Body of pancreas (tissue), 4 donors: ENCODE results near the gene C4B. TPM values are rescaled to one million over a fixed set of nuclear protein-coding genes. Genes with fewer than 3 reads are reported as not detected.

Source experiments
- ATAC-seq: fragments of 150-250 bp; one replicate; pipeline ENCODE4 v1.9.1; 2016
- DNase-seq, 4 donors: peaks; one replicate each; pipeline ENCODE4 v3.0.0-alpha.2; 2019
- H3K27ac ChIP-seq, 4 donors: fragments of 200-600 bp; sonication (generic); 1 replicate in 3 of 4; 2 replicates in 1 of 4; pipeline versions ENCODE4 v1.5.1 to v1.6.1; 2016 to 2019; ENCODE audit warnings: mild to moderate bottlenecking in 1 of 4, mixed read lengths in 1 of 4, moderate library complexity in 1 of 4
- H3K27me3 ChIP-seq, 2 donors: fragments of 200-600 bp; sonication (generic); one replicate each; pipeline ENCODE4 v1.6.0; 2016; ENCODE audit warnings: mild to moderate bottlenecking in 1 of 2
- H3K36me3 ChIP-seq, 2 donors: fragments of 200-600 bp; sonication (generic); replicated peaks in 1 of 2; 2 replicates each; pipeline ENCODE4 v1.5.1; 2016; ENCODE audit warnings: low read depth in 2 of 2; ENCODE audit not compliant: insufficient read depth in 1 of 2
- H3K4me1 ChIP-seq: fragments of 200-600 bp; sonication (generic); one replicate; pipeline ENCODE4 v1.6.0; 2016
- H3K4me3 ChIP-seq, 2 donors: fragments of 200-600 bp; sonication (generic); 1 replicate in 1 of 2; 2 replicates in 1 of 2; pipeline ENCODE4 v1.5.1; 2016 to 2019
- H3K9me3 ChIP-seq, 3 donors: fragments of 200-600 bp; sonication (generic); 1 replicate in 2 of 3; 2 replicates in 1 of 3; pipeline ENCODE4 v1.5.1; 2016
- POLR2A ChIP-seq, 3 donors: fragments of 450-650 bp; IDR thresholded peaks; one replicate each; pipeline ENCODE4 v1.6.1; 2016; ENCODE audit warnings: antibody characterized with exemption in 3 of 3, mild to moderate bottlenecking in 2 of 3
- WGBS, 2 donors: methylation state at CpG; one replicate each; pipeline ENCODE4 v1.1.5; 2017; 5-methylcytosine and 5-hydroxymethylcytosine counted together
- intact Hi-C: fragments of 100-400 bp; cut with DNase I; formaldehyde crosslinking; loops from one replicate; pipeline ENCODE4 v1.15.1; 2023
- total RNA-seq, 2 donors: library from RNA; depleted of rRNA; stranded (reverse); fragments of >200 nt; gene quantifications; one replicate each; pipeline ENCODE4 v1.1.0, GENCODE V29; 2016
- TF ChIP-seq, protein P1 (sequence below), 7 experiments: fragments of 450-650 bp in 4 of 7; fragments of 200-600 bp in 3 of 7; sonication (generic) in 3 of 7; IDR thresholded peaks; one replicate each; pipeline ENCODE4 v1.5.1; 2016 to 2019; ENCODE audit warnings: antibody characterized with exemption in 7 of 7

The C4B gene
- total RNA-seq, 2 donors from 2014 or later = 57.7 to 77.3 TPM

DNA sequence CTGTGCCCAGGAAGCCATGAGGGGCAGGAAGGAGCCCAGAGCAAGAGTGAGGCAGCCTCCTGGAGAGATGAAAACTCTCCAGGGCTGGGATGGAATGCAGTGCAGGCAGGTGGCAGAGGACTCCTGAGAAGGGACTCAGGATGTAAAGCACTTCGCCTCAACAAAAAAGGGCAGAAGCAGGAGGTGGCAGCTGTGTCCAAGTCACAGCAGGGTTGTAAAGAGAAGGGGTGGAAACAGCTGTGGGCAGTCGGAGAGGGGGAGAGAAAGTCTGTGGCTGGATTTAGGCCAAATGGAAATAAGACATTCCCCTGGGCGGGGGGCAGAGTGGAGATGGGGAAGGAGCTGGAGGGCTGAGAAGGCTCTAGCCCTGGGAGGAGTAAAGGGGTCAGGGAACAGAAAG is 58.5 kb downstream of the C4B start:
- Histone ChIP-seq H3K36me3 (no peaks in the 10 kb centered on the region), H3K4me3 (no peak overlapping the region), H3K4me1 (no peaks in the 10 kb centered on the region), H3K27ac (no peak overlapping the region), H3K9me3 (no peaks in the 10 kb centered on the region), H3K27me3 (no peaks in the 10 kb centered on the region)
- intact Hi-C loops = no loop called here
- 58 to 63% methylated on average over 3 of the region's 3 CpGs for WGBS, 2 donors
- no peak for ATAC-seq
- DNase-seq = no peak
- TF ChIP-seq, protein P1, sequence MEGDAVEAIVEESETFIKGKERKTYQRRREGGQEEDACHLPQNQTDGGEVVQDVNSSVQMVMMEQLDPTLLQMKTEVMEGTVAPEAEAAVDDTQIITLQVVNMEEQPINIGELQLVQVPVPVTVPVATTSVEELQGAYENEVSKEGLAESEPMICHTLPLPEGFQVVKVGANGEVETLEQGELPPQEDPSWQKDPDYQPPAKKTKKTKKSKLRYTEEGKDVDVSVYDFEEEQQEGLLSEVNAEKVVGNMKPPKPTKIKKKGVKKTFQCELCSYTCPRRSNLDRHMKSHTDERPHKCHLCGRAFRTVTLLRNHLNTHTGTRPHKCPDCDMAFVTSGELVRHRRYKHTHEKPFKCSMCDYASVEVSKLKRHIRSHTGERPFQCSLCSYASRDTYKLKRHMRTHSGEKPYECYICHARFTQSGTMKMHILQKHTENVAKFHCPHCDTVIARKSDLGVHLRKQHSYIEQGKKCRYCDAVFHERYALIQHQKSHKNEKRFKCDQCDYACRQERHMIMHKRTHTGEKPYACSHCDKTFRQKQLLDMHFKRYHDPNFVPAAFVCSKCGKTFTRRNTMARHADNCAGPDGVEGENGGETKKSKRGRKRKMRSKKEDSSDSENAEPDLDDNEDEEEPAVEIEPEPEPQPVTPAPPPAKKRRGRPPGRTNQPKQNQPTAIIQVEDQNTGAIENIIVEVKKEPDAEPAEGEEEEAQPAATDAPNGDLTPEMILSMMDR (IDR thresholded peaks at IDR 0.05) = no peak
- TF ChIP-seq POLR2A (IDR thresholded peaks at IDR 0.05) = no peak

DNA sequence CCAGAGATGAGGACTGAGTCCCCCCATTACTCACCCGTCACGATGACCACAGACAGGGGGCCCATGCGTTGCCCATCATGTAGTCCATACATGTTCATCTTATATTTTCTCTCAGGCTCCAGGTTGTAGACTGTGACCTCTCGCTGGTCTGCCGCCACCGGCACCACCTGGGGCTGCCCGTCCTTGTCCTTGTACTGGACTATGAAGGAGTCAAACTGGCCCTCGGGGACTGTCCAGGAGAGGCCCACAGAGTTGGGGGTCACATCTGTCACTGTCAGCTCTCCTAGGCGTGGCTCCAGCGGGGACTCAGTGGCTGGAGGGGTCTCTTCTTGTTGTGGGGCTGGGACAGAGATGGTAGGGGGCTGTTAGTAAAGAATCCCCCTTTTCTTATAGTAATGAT is 59.0 kb downstream of the C4B start:
- Histone ChIP-seq H3K4me3 (no peak overlapping the region), H3K27ac (no peak overlapping the region), H3K4me1 (no peaks in the 10 kb centered on the region), H3K36me3 (no peaks in the 10 kb centered on the region), H3K9me3 (no peaks in the 10 kb centered on the region), H3K27me3 (no peaks in the 10 kb centered on the region)
- DNase-seq = no peak
- intact Hi-C loops = no loop called here
- ATAC-seq = no peak
- 72 to 76% methylated on average over 10 of the region's 10 CpGs for WGBS, 2 donors
- TF ChIP-seq, protein P1 (IDR thresholded peaks at IDR 0.05) = no peak
- TF ChIP-seq POLR2A (IDR thresholded peaks at IDR 0.05) = no peak

DNA sequence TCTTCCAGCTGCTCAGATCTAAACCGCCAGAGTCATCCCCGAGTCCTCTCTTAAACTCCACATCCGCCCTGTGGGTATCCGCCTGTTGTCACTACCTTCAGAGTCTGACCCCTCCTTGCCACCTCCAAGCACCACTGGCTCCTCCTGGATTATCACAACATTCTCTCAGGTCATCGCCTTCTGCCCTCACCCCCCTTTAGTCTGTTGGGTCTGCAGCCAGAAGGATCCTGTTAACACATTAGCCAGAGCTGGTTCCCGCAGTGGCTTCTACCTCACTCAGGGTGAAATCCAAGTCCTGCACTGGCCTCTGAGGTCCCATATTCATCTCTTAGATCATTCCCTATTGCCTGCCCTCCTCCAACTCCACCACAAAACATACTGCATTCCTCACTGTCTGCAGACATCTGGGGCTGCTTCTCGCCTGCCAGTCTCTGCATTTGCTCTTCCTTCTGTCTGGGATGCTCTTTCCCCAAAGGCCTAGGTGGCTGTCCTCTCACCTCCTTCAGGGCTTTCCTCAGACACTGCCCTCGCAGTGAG is 60.5 kb downstream of the C4B start:
- DNase-seq = no peak
- no peak for ATAC-seq
- intact Hi-C loops = no loop called here
- Histone ChIP-seq H3K4me1 (no peaks in the 10 kb centered on the region), H3K4me3 (no peak overlapping the region), H3K9me3 (no peaks in the 10 kb centered on the region), H3K36me3 (no peaks in the 10 kb centered on the region), H3K27me3 (no peaks in the 10 kb centered on the region), H3K27ac (no peak overlapping the region)
- TF ChIP-seq, protein P1 (IDR thresholded peaks at IDR 0.05) = no peak
- no peak for TF ChIP-seq POLR2A (IDR thresholded peaks at IDR 0.05)
- WGBS, 2 donors = 73 to 81% methylated on average over 8 of the region's 8 CpGs

DNA sequence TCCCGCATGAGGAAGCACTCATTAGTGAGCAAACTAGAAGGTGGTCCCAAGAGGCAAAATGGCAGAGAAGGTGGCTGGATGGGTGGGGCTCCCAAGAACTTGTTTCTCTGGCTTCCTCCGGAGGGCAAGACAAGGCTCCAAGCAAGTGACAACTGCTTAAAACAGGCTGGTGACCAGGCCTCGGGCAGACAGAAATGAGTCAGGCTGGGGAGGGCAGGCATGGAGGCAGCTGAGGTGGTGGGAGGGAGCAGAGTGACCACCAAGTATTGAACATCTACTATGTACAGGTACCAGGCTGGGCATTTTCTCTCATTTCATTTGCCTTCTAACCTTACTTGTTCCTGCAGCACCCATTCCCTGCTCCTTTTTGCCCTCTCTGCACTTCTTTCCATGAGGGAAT is 61.2 kb downstream of the C4B start:
- TF ChIP-seq, protein P1 (IDR thresholded peaks at IDR 0.05) = no peak
- no peak for TF ChIP-seq POLR2A (IDR thresholded peaks at IDR 0.05)
- Histone ChIP-seq H3K27ac (no peak overlapping the region), H3K27me3 (no peaks in the 10 kb centered on the region), H3K36me3 (no peaks in the 10 kb centered on the region), H3K9me3 (no peaks in the 10 kb centered on the region), H3K4me1 (no peaks in the 10 kb centered on the region), H3K4me3 (no peak overlapping the region)
- ATAC-seq = no peak
- intact Hi-C loops = no loop called here
- DNase-seq = no peak
- 49 to 72% methylated on average over 3 of the region's 3 CpGs for WGBS, 2 donors

DNA sequence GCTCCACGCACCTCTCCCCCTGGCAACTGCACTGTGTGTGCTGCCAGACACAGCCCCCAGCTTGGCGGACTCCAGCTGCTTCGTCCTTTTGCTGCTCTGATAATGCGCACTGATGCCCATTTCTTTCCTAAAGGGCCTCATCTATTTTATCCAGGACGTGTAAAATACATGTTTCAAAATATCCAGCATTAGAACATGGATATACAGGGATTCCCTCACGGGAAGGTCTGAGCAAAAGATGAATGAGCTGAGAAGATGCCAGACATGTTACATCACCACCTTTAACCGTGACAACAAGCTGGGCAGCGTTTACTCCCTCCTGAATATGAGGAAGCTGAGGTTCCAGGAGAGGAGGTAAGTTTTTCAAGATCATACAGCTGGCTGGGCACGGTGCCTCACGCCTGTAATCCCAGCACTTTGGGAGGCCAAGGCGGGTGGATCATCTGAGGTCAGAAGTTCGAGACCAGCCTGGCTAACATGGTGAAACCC is 61.8 kb downstream of the C4B start:
- intact Hi-C loops = no loop called here
- Histone ChIP-seq H3K4me1 (no peaks in the 10 kb centered on the region), H3K27ac (no peak overlapping the region), H3K4me3 (no peak overlapping the region), H3K9me3 (no peaks in the 10 kb centered on the region), H3K36me3 (no peaks in the 10 kb centered on the region), H3K27me3 (no peaks in the 10 kb centered on the region)
- TF ChIP-seq, protein P1 (IDR thresholded peaks at IDR 0.05) = no peak
- no peak for TF ChIP-seq POLR2A (IDR thresholded peaks at IDR 0.05)
- 62 to 70% methylated on average over 9 to 12 of the region's 12 CpGs for WGBS, 2 donors
- ATAC-seq (no peak), DNase-seq (no peak)
